HCT116 (cell line): ENCODE measurements around the gene THAP8. TPM values are rescaled to one million over a fixed set of nuclear protein-coding genes. Genes with fewer than 3 reads are reported as not detected.

Source experiments
- ATAC-seq: fragments of 200-7000 bp; cut with Tn5 transposase; 2 replicates; pipeline ENCODE4 v1.9.1; 2020; ENCODE audit warnings: mild to moderate bottlenecking, moderate library complexity
- BruUV-seq: library from RNA; stranded (reverse); fragments of 400-500 nt; replicated peaks from 2 replicates; lab custom pipeline; 2021; lab: Mats Ljungman, UMichigan
- CTCF ChIA-PET: fragments of 300-600 bp; sonication (Branson Sonifier 250); formaldehyde crosslinking; loops from one replicate; lab custom pipeline; 2021; ENCODE audit warnings: antibody characterized with exemption; lab: Charles Lee
- POLR2A ChIA-PET: fragments of 300-600, 350-600 bp; sonication (Branson Sonifier 250); formaldehyde crosslinking; loops from one replicate; lab custom pipeline; 2021; ENCODE audit warnings: antibody characterized with exemption; lab: Charles Lee
- RAD21 ChIA-PET, 2 experiments: fragments of 300-600 bp; sonication (Branson Sonifier 250); formaldehyde crosslinking; loops; one replicate each; lab custom pipeline; 2023; ENCODE audit warnings: low total read pairs in 2 of 2; ENCODE audit not compliant: uncharacterized antibody in 2 of 2, unreplicated experiment in 2 of 2, low non-redundant PET in 1 of 2; lab: Charles Lee
- DNase-seq: peaks from one replicate; pipeline ENCODE4 v3.0.0-alpha.2; 2010; ENCODE audit warnings: low read depth, low spot score
- H2AFZ ChIP-seq: fragments of 200-600 bp; shearing (Covaris generic), sonication (generic); 2 replicates; pipeline ENCODE4 v1.6.1; 2017; ENCODE audit warnings: low read depth, mixed run types, mixed read lengths, antibody characterized with exemption, low read length; ENCODE audit not compliant: poor library complexity, severe bottlenecking
- H3K27ac ChIP-seq: 2 replicates; pipeline ENCODE4 v1.5.1; 2012; ENCODE audit warnings: low read depth, low read length
- H3K27me3 ChIP-seq: fragments of 200-600 bp; sonication (generic); 2 replicates; pipeline ENCODE4 v1.6.1; 2016; ENCODE audit warnings: mixed run types, low read length, mixed read lengths; ENCODE audit not compliant: insufficient read depth
- H3K36me3 ChIP-seq, 2 experiments: fragments of 200-500 bp in 1 of 2; fragments of 200-600 bp in 1 of 2; sonication (Bioruptor generic) in 1 of 2; sonication (generic) in 1 of 2; 2 replicates each; pipeline versions ENCODE4 v1.5.1 to v1.6.1; 2014 to 2016; ENCODE audit warnings: low read length in 2 of 2, inconsistent platforms in 1 of 2, mixed read lengths in 1 of 2, mixed run types in 1 of 2; ENCODE audit not compliant: insufficient read depth in 2 of 2, control insufficient read depth in 1 of 2
- H3K4me1 ChIP-seq, 2 experiments: fragments of 200-600 bp in 1 of 2; sonication (generic) in 1 of 2; 2 replicates each; pipeline versions ENCODE4 v1.5.1 to v1.6.1; 2012 to 2017; ENCODE audit warnings: low read length in 2 of 2, inconsistent platforms in 1 of 2, mild to moderate bottlenecking in 1 of 2, mixed read lengths in 1 of 2, mixed run types in 1 of 2, moderate library complexity in 1 of 2; ENCODE audit not compliant: insufficient read depth in 2 of 2, control insufficient read depth in 1 of 2
- H3K4me2 ChIP-seq: fragments of 200-600 bp; sonication (generic); 2 replicates; pipeline ENCODE4 v1.6.1; 2017; ENCODE audit warnings: mixed run types, low read length, mixed read lengths
- H3K4me3 ChIP-seq, 2 experiments: fragments of 200-600 bp in 1 of 2; sonication (generic) in 1 of 2; replicated peaks in 1 of 2; 2 replicates each; pipeline ENCODE4 v1.5.1; 2011 to 2016; ENCODE audit warnings: low read length in 2 of 2, control low read depth in 1 of 2, low read depth in 1 of 2, mild to moderate bottlenecking in 1 of 2, mixed read lengths in 1 of 2, mixed run types in 1 of 2
- H3K79me2 ChIP-seq: fragments of 200-600 bp; sonication (generic); 2 replicates; pipeline ENCODE4 v1.6.1; 2017; ENCODE audit warnings: mild to moderate bottlenecking, mixed run types, low read length, moderate library complexity, mixed read lengths; ENCODE audit not compliant: insufficient read depth
- H3K9ac ChIP-seq: fragments of 200-600 bp; sonication (generic); 2 replicates; pipeline ENCODE4 v1.6.1; 2016; ENCODE audit warnings: low read length, mixed read lengths
- H3K9me2 ChIP-seq: fragments of 200-600 bp; sonication (generic), shearing (Covaris generic); 2 replicates; pipeline ENCODE4 v1.6.1; 2017; ENCODE audit warnings: mixed run types, mild to moderate bottlenecking, moderate library complexity; ENCODE audit not compliant: insufficient read depth
- H3K9me3 ChIP-seq, 2 experiments: fragments of 200-500 bp in 1 of 2; fragments of 200-600 bp in 1 of 2; sonication (Bioruptor generic) in 1 of 2; sonication (generic) in 1 of 2; 2 replicates each; pipeline ENCODE4 v1.6.1; 2014 to 2017; ENCODE audit warnings: low read length in 2 of 2, mixed read lengths in 2 of 2, inconsistent platforms in 1 of 2, low read depth in 1 of 2, mild to moderate bottlenecking in 1 of 2, mixed run types in 1 of 2, moderate library complexity in 1 of 2; ENCODE audit not compliant: control insufficient read depth in 1 of 2, insufficient read depth in 1 of 2
- H4K20me1 ChIP-seq: fragments of 200-600 bp; sonication (generic), shearing (Covaris generic); 2 replicates; pipeline ENCODE4 v1.6.1; 2017; ENCODE audit warnings: mixed run types, mild to moderate bottlenecking, moderate library complexity; ENCODE audit not compliant: insufficient read depth
- ELF1 ChIP-seq: IDR thresholded peaks from 2 replicates; pipeline ENCODE4 v1.6.1; 2012; ENCODE audit warnings: low read depth, borderline replicate concordance
- EZH2 ChIP-seq: fragments of 200-600 bp; sonication (generic); IDR thresholded peaks from 2 replicates; pipeline ENCODE4 v1.6.1; 2017; ENCODE audit warnings: antibody characterized with exemption, mixed run types
- EZH2phosphoT487 ChIP-seq: fragments of 200-600 bp; IDR thresholded peaks from 2 replicates; pipeline ENCODE4 v1.6.1; 2018; ENCODE audit warnings: antibody characterized with exemption, borderline replicate concordance
- FOSL1 ChIP-seq: IDR thresholded peaks from 2 replicates; pipeline ENCODE4 v1.6.1; 2012; ENCODE audit warnings: low read depth
- JUND ChIP-seq: IDR thresholded peaks from 2 replicates; pipeline ENCODE4 v1.6.1; 2012
- POLR2A ChIP-seq: IDR thresholded peaks from 2 replicates; pipeline ENCODE4 v1.7.0; 2011; ENCODE audit warnings: borderline replicate concordance; ENCODE audit not compliant: insufficient read depth, insufficient read length; ENCODE audit errors: extremely low read depth
- RAD21 ChIP-seq: IDR thresholded peaks from 2 replicates; pipeline ENCODE4 v1.6.1; 2012; ENCODE audit warnings: low read depth, mild to moderate bottlenecking
- SIN3A ChIP-seq: IDR thresholded peaks from 2 replicates; pipeline ENCODE4 v1.6.1; 2012; ENCODE audit warnings: low read depth
- SP1 ChIP-seq: IDR thresholded peaks from 2 replicates; pipeline ENCODE4 v1.6.1; 2012; ENCODE audit warnings: low read depth
- TCF7L2 ChIP-seq: IDR thresholded peaks from 2 replicates; pipeline ENCODE4 v1.7.0; 2011; ENCODE audit warnings: borderline replicate concordance, inconsistent platforms; ENCODE audit not compliant: insufficient read depth, insufficient read length; ENCODE audit errors: extremely low read depth
- YY1 ChIP-seq: IDR thresholded peaks from 2 replicates; pipeline ENCODE4 v1.6.1; 2011; ENCODE audit warnings: low read length, low read depth, moderate library complexity, mild to moderate bottlenecking; ENCODE audit not compliant: insufficient replicate concordance; ENCODE audit errors: extremely low read depth
- ZNF274 ChIP-seq: fragments of 200-500 bp; sonication (Bioruptor generic); IDR thresholded peaks from 2 replicates; pipeline ENCODE4 v1.6.1; 2014; ENCODE audit warnings: mild to moderate bottlenecking, low read depth, low read length, inconsistent platforms
- intact Hi-C: fragments of 100-400 bp; cut with micrococcal nuclease; formaldehyde crosslinking; loops from 2 replicates; pipeline ENCODE4 v1.10.0; 2022
- total RNA-seq: library from RNA; stranded (reverse); gene quantifications from one replicate; pipeline ENCODE4 v1.2.1, GENCODE V29; 2021; ENCODE audit not compliant: unreplicated experiment
- TF ChIP-seq, protein P1 (sequence below): IDR thresholded peaks from 2 replicates; pipeline ENCODE4 v1.6.1; 2012
- TF ChIP-seq, protein P2 (sequence below): IDR thresholded peaks from 2 replicates; pipeline ENCODE4 v1.6.1; 2012; ENCODE audit warnings: low read depth
- TF ChIP-seq, protein P3 (sequence below): IDR thresholded peaks from 2 replicates; pipeline ENCODE4 v1.6.1; 2011; ENCODE audit warnings: mild to moderate bottlenecking, low read length, moderate library complexity; ENCODE audit not compliant: insufficient replicate concordance; ENCODE audit errors: extremely low read depth
- TF ChIP-seq, protein P4 (sequence below): IDR thresholded peaks from 2 replicates; pipeline ENCODE4 v1.6.1; 2012

The THAP8 gene
- total RNA-seq, 1 experiment from 2014 or later: 1.7 TPM

DNA sequence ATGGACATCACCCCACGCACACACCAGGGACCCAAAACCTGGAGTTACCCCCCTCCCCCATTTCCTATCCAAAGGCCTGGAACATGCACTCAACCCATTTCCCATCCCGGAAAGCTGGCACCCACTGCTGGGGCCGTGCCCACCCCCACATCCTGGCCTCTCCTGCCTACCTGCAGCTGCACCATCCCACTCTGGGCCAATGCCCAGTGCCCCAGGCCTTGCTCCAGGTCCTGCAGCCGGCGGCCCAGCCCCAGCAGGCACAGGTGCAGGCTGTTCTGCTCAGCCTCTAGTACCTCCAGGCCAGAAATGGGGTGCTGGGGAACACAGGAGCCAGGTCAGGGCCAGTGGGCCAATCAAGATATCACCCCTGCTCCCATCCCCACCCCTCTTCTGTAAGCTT, 47.1 kb downstream of the THAP8 start:
- Histone ChIP-seq H4K20me1 (no peaks in the 10 kb centered on the region), H3K4me3 (no peak overlapping the region), H3K27me3 (no peaks in the 10 kb centered on the region), H3K4me1 (peaks cover 7 to 30% of the 10 kb centered on the region in 2 experiments; a peak in 3 of 4 replicates), H2AFZ (no peak overlapping the region), H3K27ac (peak overlapping the region; percentile 36; the same call in 1 of the 2 replicates), H3K9ac (no peak overlapping the region), H3K9me2 (no peaks in the 10 kb centered on the region), H3K36me3 (peaks cover 0 to 5% of the 10 kb centered on the region in 2 experiments; a peak in 2 of 4 replicates), H3K9me3 (no peaks in the 10 kb centered on the region), H3K79me2 (peaks cover 20% of the 10 kb centered on the region; the same call in 1 of the 2 replicates), H3K4me2 (peak overlapping the region; percentile 100; the same call in 1 of the 2 replicates)
- CTCF ChIA-PET: no interaction called here
- BruUV-seq: no TSS peak
- DNase-seq (no peak), ATAC-seq (no peak)
- RAD21 ChIA-PET: no interaction called here
- intact Hi-C loops: loop anchor here (10.0 kb wide), 1 partner anchor 108 kb away; the partner anchor contains the start of genes OVOL3, POLR2I and TBCB
- POLR2A ChIA-PET: no interaction called here
- no peak for TF ChIP-seq ZNF274
- TF ChIP-seq TCF7L2: no peak
- TF ChIP-seq, protein P1, sequence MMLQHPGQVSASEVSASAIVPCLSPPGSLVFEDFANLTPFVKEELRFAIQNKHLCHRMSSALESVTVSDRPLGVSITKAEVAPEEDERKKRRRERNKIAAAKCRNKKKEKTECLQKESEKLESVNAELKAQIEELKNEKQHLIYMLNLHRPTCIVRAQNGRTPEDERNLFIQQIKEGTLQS: no peak
- no peak for TF ChIP-seq SIN3A
- TF ChIP-seq EZH2phosphoT487: no peak
- TF ChIP-seq POLR2A: no peak
- TF ChIP-seq YY1: no peak
- no peak for TF ChIP-seq EZH2
- TF ChIP-seq, protein P2, sequence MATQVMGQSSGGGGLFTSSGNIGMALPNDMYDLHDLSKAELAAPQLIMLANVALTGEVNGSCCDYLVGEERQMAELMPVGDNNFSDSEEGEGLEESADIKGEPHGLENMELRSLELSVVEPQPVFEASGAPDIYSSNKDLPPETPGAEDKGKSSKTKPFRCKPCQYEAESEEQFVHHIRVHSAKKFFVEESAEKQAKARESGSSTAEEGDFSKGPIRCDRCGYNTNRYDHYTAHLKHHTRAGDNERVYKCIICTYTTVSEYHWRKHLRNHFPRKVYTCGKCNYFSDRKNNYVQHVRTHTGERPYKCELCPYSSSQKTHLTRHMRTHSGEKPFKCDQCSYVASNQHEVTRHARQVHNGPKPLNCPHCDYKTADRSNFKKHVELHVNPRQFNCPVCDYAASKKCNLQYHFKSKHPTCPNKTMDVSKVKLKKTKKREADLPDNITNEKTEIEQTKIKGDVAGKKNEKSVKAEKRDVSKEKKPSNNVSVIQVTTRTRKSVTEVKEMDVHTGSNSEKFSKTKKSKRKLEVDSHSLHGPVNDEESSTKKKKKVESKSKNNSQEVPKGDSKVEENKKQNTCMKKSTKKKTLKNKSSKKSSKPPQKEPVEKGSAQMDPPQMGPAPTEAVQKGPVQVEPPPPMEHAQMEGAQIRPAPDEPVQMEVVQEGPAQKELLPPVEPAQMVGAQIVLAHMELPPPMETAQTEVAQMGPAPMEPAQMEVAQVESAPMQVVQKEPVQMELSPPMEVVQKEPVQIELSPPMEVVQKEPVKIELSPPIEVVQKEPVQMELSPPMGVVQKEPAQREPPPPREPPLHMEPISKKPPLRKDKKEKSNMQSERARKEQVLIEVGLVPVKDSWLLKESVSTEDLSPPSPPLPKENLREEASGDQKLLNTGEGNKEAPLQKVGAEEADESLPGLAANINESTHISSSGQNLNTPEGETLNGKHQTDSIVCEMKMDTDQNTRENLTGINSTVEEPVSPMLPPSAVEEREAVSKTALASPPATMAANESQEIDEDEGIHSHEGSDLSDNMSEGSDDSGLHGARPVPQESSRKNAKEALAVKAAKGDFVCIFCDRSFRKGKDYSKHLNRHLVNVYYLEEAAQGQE: no peak
- no peak for TF ChIP-seq ELF1
- no peak for TF ChIP-seq RAD21
- TF ChIP-seq, protein P3, sequence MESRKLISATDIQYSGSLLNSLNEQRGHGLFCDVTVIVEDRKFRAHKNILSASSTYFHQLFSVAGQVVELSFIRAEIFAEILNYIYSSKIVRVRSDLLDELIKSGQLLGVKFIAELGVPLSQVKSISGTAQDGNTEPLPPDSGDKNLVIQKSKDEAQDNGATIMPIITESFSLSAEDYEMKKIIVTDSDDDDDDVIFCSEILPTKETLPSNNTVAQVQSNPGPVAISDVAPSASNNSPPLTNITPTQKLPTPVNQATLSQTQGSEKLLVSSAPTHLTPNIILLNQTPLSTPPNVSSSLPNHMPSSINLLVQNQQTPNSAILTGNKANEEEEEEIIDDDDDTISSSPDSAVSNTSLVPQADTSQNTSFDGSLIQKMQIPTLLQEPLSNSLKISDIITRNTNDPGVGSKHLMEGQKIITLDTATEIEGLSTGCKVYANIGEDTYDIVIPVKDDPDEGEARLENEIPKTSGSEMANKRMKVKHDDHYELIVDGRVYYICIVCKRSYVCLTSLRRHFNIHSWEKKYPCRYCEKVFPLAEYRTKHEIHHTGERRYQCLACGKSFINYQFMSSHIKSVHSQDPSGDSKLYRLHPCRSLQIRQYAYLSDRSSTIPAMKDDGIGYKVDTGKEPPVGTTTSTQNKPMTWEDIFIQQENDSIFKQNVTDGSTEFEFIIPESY: no peak
- TF ChIP-seq FOSL1: no peak
- no peak for TF ChIP-seq SP1
- TF ChIP-seq, protein P4, sequence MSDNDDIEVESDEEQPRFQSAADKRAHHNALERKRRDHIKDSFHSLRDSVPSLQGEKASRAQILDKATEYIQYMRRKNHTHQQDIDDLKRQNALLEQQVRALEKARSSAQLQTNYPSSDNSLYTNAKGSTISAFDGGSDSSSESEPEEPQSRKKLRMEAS: no peak
- no peak for TF ChIP-seq JUND
